22Rv1 (cell line): Measurements from ENCODE around the gene PPP1R16B.

Source experiments
- CTCF ChIP-seq: fragments of 450-650 bp; IDR thresholded peaks from 2 replicates; pipeline ENCODE4 v1.5.1; 2017; ENCODE audit warnings: mild to moderate bottlenecking
- ZFX ChIP-seq: fragments of 450-650 bp; IDR thresholded peaks from 2 replicates; pipeline ENCODE4 v1.6.1; 2017; ENCODE audit warnings: antibody characterized with exemption, borderline replicate concordance

DNA sequence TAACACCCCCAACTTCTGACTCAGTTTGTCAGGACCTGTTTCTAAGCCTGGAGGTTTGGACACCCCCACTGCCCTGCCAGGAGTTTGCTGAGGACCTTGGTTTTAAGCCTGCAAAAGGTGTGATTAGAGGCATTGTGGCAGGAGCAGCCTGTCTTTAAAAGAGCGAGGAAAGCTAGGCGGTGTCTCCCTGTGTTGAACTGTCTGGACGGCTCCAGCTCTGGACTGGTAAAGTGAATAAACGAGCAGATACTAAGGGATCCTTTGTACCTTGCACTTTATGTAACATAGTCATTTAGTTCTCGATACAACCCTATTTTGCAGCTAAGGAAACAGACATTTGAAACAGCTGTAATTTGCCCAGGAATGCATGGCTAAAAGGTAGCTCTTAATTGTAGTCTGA is 135.1 kb downstream of the PPP1R16B start:
- TF ChIP-seq CTCF, result no peak
- TF ChIP-seq ZFX, result no peak
